ENCODE data around the gene TNIK.

TNIK gene

DNA sequence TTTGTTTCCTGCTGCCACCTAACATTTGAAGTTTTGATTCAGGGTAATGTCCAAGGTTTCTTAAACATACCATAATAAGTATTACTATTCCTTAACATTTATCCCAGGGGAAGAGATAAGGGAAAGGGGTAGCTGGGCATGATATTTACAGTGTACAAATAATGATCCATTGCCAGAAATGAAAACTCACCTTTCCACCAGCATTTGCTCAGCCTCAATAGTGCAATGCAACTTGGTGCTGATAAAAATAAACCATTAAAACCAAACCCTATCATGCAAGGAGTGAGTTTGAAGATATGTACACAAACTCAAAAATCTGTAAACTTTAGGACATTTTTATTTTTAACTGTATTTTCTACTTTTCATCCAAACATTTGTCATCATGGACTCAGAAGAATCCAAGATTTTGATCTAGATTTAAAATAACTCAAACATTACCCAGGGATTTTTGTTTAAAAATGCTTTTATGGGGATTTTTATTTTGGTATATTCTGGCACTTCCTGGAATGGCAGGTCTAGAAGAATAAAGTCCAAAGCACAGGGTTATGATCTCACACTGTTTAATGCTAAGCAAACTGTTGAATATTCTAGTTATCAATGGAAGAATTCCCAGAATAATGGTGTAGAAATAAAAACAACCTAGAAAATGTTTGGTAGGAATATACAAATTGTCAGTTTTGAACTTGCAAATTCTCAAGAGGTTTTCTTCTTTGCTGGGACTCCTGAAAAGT lies 401.2 kb downstream of the TNIK start:
- no peaks in the 10 kb centered on the region for H3K27me3 ChIP-seq (ENCODE audit: low read depth, low read length)
- no peaks in the 10 kb centered on the region for H3K4me1 ChIP-seq (ENCODE audit: low read length)
- peaks cover 11% of the 10 kb centered on the region for H3K36me3 ChIP-seq (replicated peaks; ENCODE audit: low read depth, low read length)
- H3K9me3 ChIP-seq (ENCODE audit: insufficient read depth, low read length): no peaks in the 10 kb centered on the region
- H3K4me2 ChIP-seq (ENCODE audit: low read length): no peak overlapping the region
- H4K20me1 ChIP-seq (ENCODE audit: insufficient read depth, low read length): no peaks in the 10 kb centered on the region
- no peak overlapping the region for H3K27ac ChIP-seq (ENCODE audit: low read length)
- TF ChIP-seq, protein P1, sequence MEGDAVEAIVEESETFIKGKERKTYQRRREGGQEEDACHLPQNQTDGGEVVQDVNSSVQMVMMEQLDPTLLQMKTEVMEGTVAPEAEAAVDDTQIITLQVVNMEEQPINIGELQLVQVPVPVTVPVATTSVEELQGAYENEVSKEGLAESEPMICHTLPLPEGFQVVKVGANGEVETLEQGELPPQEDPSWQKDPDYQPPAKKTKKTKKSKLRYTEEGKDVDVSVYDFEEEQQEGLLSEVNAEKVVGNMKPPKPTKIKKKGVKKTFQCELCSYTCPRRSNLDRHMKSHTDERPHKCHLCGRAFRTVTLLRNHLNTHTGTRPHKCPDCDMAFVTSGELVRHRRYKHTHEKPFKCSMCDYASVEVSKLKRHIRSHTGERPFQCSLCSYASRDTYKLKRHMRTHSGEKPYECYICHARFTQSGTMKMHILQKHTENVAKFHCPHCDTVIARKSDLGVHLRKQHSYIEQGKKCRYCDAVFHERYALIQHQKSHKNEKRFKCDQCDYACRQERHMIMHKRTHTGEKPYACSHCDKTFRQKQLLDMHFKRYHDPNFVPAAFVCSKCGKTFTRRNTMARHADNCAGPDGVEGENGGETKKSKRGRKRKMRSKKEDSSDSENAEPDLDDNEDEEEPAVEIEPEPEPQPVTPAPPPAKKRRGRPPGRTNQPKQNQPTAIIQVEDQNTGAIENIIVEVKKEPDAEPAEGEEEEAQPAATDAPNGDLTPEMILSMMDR (IDR thresholded peaks at IDR 0.05; ENCODE audit: low read depth, low read length): no peak
- no peak for TF ChIP-seq EZH2phosphoT487 (IDR thresholded peaks at IDR 0.05; ENCODE audit: low read depth)
- H3K79me2 ChIP-seq (ENCODE audit: low read length): no peaks in the 10 kb centered on the region
- no peak overlapping the region for H3K4me3 ChIP-seq (ENCODE audit: low read length)
- H3K9ac ChIP-seq (ENCODE audit: low read length): no peak overlapping the region
- no peak overlapping the region for H2AFZ ChIP-seq (ENCODE audit: low read depth, low read length)

DNA sequence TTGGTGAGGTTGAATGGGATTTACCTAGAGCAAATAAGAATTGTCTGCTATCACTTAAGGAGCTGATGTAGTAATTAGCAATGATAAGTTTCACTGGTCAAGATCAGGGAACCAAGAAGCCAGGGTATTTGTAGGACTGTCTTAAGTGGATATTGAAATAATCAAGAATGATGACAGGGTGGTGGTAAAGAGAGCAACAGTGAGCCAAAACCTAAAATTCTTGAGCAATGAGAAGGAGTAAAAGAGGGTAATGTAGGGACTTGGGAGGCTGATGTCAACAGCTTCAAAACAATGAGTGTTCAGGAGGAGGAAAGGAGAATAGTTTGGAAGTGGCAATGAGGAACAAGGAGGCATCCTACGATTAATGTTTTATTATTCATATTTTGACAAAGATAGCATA lies 402.1 kb downstream of the TNIK start:
- Histone ChIP-seq H4K20me1 (ENCODE audit: insufficient read depth, low read length) (no peaks in the 10 kb centered on the region), H3K79me2 (ENCODE audit: low read length) (no peaks in the 10 kb centered on the region), H3K36me3 (replicated peaks; ENCODE audit: low read depth, low read length) (peaks cover 6% of the 10 kb centered on the region), H3K27ac (ENCODE audit: low read length) (no peak overlapping the region), H3K27me3 (ENCODE audit: low read depth, low read length) (no peaks in the 10 kb centered on the region), H2AFZ (ENCODE audit: low read depth, low read length) (no peak overlapping the region), H3K4me3 (ENCODE audit: low read length) (no peak overlapping the region), H3K9me3 (ENCODE audit: insufficient read depth, low read length) (no peaks in the 10 kb centered on the region), H3K4me2 (ENCODE audit: low read length) (no peak overlapping the region), H3K4me1 (ENCODE audit: low read length) (no peaks in the 10 kb centered on the region), H3K9ac (ENCODE audit: low read length) (no peak overlapping the region)
- TF ChIP-seq EZH2phosphoT487 (IDR thresholded peaks at IDR 0.05; ENCODE audit: low read depth): no peak
- TF ChIP-seq, protein P1 (IDR thresholded peaks at IDR 0.05; ENCODE audit: low read depth, low read length): no peak

GRCh38 chr3:171057072-171057471 lies 403.1 kb downstream of the TNIK start:
- Histone ChIP-seq H4K20me1 (ENCODE audit: insufficient read depth, low read length) (no peaks in the 10 kb centered on the region), H3K4me1 (ENCODE audit: low read length) (no peaks in the 10 kb centered on the region), H3K9ac (ENCODE audit: low read length) (no peak overlapping the region), H3K79me2 (ENCODE audit: low read length) (no peaks in the 10 kb centered on the region), H2AFZ (ENCODE audit: low read depth, low read length) (no peak overlapping the region), H3K27me3 (ENCODE audit: low read depth, low read length) (no peaks in the 10 kb centered on the region), H3K4me2 (ENCODE audit: low read length) (no peak overlapping the region), H3K27ac (ENCODE audit: low read length) (no peak overlapping the region), H3K9me3 (ENCODE audit: insufficient read depth, low read length) (no peaks in the 10 kb centered on the region), H3K4me3 (ENCODE audit: low read length) (no peak overlapping the region), H3K36me3 (replicated peaks; ENCODE audit: low read depth, low read length) (no peaks in the 10 kb centered on the region)
- TF ChIP-seq EZH2phosphoT487 (IDR thresholded peaks at IDR 0.05; ENCODE audit: low read depth): no peak
- TF ChIP-seq, protein P1 (IDR thresholded peaks at IDR 0.05; ENCODE audit: low read depth, low read length): no peak

DNA sequence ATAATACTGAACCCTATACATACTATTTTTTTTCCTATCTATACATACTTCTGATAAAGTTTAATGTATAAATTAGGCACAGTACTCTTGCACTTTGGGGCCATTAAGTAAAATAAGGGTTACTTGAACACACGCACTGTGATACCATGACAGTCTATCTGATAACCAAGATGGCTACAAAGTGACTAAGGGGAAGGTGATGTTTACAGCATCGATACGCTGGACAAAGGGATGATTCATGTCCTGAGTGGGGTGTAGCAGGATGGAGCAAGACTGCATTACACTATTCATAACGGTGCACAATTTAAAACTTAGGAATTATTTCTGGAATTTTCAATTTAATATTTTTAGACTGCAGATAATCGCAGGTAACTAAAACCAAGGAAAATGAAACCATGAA lies 403.7 kb downstream of the TNIK start:
- Histone ChIP-seq H3K27ac (ENCODE audit: low read length) (no peak overlapping the region), H2AFZ (ENCODE audit: low read depth, low read length) (no peak overlapping the region), H3K9ac (ENCODE audit: low read length) (no peak overlapping the region), H3K9me3 (ENCODE audit: insufficient read depth, low read length) (no peaks in the 10 kb centered on the region), H3K27me3 (ENCODE audit: low read depth, low read length) (no peaks in the 10 kb centered on the region), H3K4me3 (ENCODE audit: low read length) (no peak overlapping the region), H4K20me1 (ENCODE audit: insufficient read depth, low read length) (no peaks in the 10 kb centered on the region), H3K79me2 (ENCODE audit: low read length) (no peaks in the 10 kb centered on the region), H3K4me2 (ENCODE audit: low read length) (no peak overlapping the region), H3K4me1 (ENCODE audit: low read length) (no peaks in the 10 kb centered on the region), H3K36me3 (replicated peaks; ENCODE audit: low read depth, low read length) (no peaks in the 10 kb centered on the region)
- TF ChIP-seq, protein P1 (IDR thresholded peaks at IDR 0.05; ENCODE audit: low read depth, low read length): no peak
- TF ChIP-seq EZH2phosphoT487 (IDR thresholded peaks at IDR 0.05; ENCODE audit: low read depth): no peak
